HepG2 (cell line): ENCODE results near the gene PHKB. TPM values are rescaled to one million over a fixed set of nuclear protein-coding genes. Genes with fewer than 3 reads are reported as not detected.

Experiments
- BCL6 ChIP-seq: IDR thresholded peaks from 2 replicates; pipeline ENCODE4 v1.6.1; 2016; ENCODE audit warnings: missing genetic modification reagents, missing compliant biosample characterization
- EP300 ChIP-seq, 3 experiments: sonication (generic) in 1 of 3; formaldehyde crosslinking in 1 of 3; IDR thresholded peaks; 2 replicates each; pipeline versions ENCODE4 v1.5.1 to v1.6.1; 2011 to 2020; ENCODE audit warnings: low read depth in 2 of 3, low read length in 2 of 3, borderline replicate concordance in 1 of 3, improper control_type of control experiment in 1 of 3, mild to moderate bottlenecking in 1 of 3, missing genetic modification reagents in 1 of 3, moderate library complexity in 1 of 3
- ERF ChIP-seq: IDR thresholded peaks from 2 replicates; pipeline ENCODE4 v1.6.1; 2018; ENCODE audit warnings: missing biosample characterization, missing genetic modification reagents
- FOXJ3 ChIP-seq: sonication (generic); formaldehyde crosslinking; IDR thresholded peaks from 2 replicates; pipeline ENCODE4 v1.4.0; 2020; ENCODE audit warnings: missing genetic modification reagents, mild to moderate bottlenecking, borderline replicate concordance
- HOXA7 ChIP-seq: sonication (generic); formaldehyde crosslinking; IDR thresholded peaks from 2 replicates; pipeline ENCODE4 v1.8.1; 2022; ENCODE audit warnings: mild to moderate bottlenecking, missing genetic modification reagents, moderate library complexity
- KDM1A ChIP-seq: IDR thresholded peaks from 2 replicates; pipeline ENCODE4 v1.6.1; 2016; ENCODE audit warnings: missing compliant biosample characterization
- MBD4 ChIP-seq: IDR thresholded peaks from 2 replicates; pipeline ENCODE4 v1.6.1; 2012; ENCODE audit warnings: low read length, inconsistent platforms, borderline replicate concordance
- MTERF4 ChIP-seq: sonication (generic); formaldehyde crosslinking; IDR thresholded peaks from 2 replicates; pipeline ENCODE4 v1.8.0; 2023; ENCODE audit warnings: mild to moderate bottlenecking, missing genetic modification reagents
- NAIF1 ChIP-seq: sonication (generic); formaldehyde crosslinking; IDR thresholded peaks from 2 replicates; pipeline ENCODE4 v1.5.0; 2020; ENCODE audit warnings: mild to moderate bottlenecking, missing genetic modification reagents, borderline replicate concordance
- NCOA2 ChIP-seq: sonication (generic); formaldehyde crosslinking; IDR thresholded peaks from 2 replicates; pipeline ENCODE4 v1.8.0; 2022; ENCODE audit warnings: inconsistent platforms
- POGZ ChIP-seq: sonication (generic); formaldehyde crosslinking; IDR thresholded peaks from 2 replicates; pipeline ENCODE4 v1.4.0; 2020; ENCODE audit warnings: mild to moderate bottlenecking, missing genetic modification reagents
- POLR2G ChIP-seq: fragments of 200-400 bp; formaldehyde crosslinking; IDR thresholded peaks from 2 replicates; pipeline ENCODE4 v1.6.1; 2018; ENCODE audit warnings: mild to moderate bottlenecking, low read depth, low read length, moderate library complexity
- SOX6 ChIP-seq, 2 experiments: fragments of 450-650 bp in 1 of 2; sonication (generic) in 1 of 2; formaldehyde crosslinking in 1 of 2; IDR thresholded peaks; 2 replicates each; pipeline versions ENCODE4 v1.4.0 to v1.6.1; 2017 to 2020; ENCODE audit warnings: antibody characterized with exemption in 1 of 2, mild to moderate bottlenecking in 1 of 2, missing genetic modification reagents in 1 of 2
- TCF7L2 ChIP-seq: IDR thresholded peaks from 2 replicates; pipeline ENCODE4 v1.6.1; 2011; ENCODE audit warnings: mild to moderate bottlenecking, low read depth, low read length, moderate library complexity
- TFE3 ChIP-seq: IDR thresholded peaks from 2 replicates; pipeline ENCODE4 v1.6.1; 2016
- ZBTB3 ChIP-seq: sonication (generic); formaldehyde crosslinking; IDR thresholded peaks from 2 replicates; pipeline ENCODE4 v1.4.0; 2020; ENCODE audit warnings: low read depth, mild to moderate bottlenecking, moderate library complexity, missing genetic modification reagents, borderline replicate concordance
- ZBTB37 ChIP-seq: sonication (generic); formaldehyde crosslinking; IDR thresholded peaks from 2 replicates; pipeline ENCODE4 v1.4.0; 2020; ENCODE audit warnings: mild to moderate bottlenecking, missing genetic modification reagents
- ZNF124 ChIP-seq: sonication (generic); formaldehyde crosslinking; IDR thresholded peaks from 2 replicates; pipeline ENCODE4 v1.4.0; 2020; ENCODE audit warnings: missing genetic modification reagents
- ZNF136 ChIP-seq: sonication (generic); formaldehyde crosslinking; IDR thresholded peaks from 2 replicates; pipeline ENCODE4 v1.8.1; 2022; ENCODE audit warnings: low read depth, mild to moderate bottlenecking, moderate library complexity, missing genetic modification reagents
- ZNF331 ChIP-seq: sonication (generic); formaldehyde crosslinking; IDR thresholded peaks from 2 replicates; pipeline ENCODE4 v1.4.0; 2020; ENCODE audit warnings: missing genetic modification reagents
- ZNF34 ChIP-seq: sonication (generic); formaldehyde crosslinking; IDR thresholded peaks from 2 replicates; pipeline ENCODE4 v1.4.0; 2020; ENCODE audit warnings: mild to moderate bottlenecking, missing genetic modification reagents, borderline replicate concordance
- ZNF552 ChIP-seq: sonication (generic); formaldehyde crosslinking; IDR thresholded peaks from 2 replicates; pipeline ENCODE4 v1.9.0; 2022; ENCODE audit warnings: missing genetic modification reagents, mild to moderate bottlenecking, borderline replicate concordance
- ZSCAN21 ChIP-seq: sonication (generic); formaldehyde crosslinking; IDR thresholded peaks from 2 replicates; pipeline ENCODE4 v1.8.0; 2022; ENCODE audit warnings: mild to moderate bottlenecking, missing genetic modification reagents, moderate library complexity, borderline replicate concordance
- polyA plus RNA-seq, 8 experiments: library from polyadenylated mRNA; depleted of rRNA in 3 of 8; stranded (reverse) in 7 of 8; unstranded in 1 of 8; fragments of >200 nt; fragmentation: Illumina TruSeq in 4 of 8; extraction: Trizol in 4 of 8; gene quantifications; 2 replicates each; pipeline versions ENCODE4 v1.2.1 to v1.2.3, GENCODE V29; 2011 to 2016; ENCODE audit warnings: low read depth in 4 of 8, missing spikeins in 1 of 8, mixed read lengths in 1 of 8; ENCODE audit not compliant: insufficient read depth in 1 of 8
- total RNA-seq, 5 experiments: library from RNA; depleted of rRNA; stranded (reverse); fragments of >200 nt; fragmentation: Illumina TruSeq; extraction: Trizol; gene quantifications; 2 replicates each; pipeline ENCODE4 v1.2.3, GENCODE V29; 2016; ENCODE audit warnings: low read depth in 1 of 5
- TF ChIP-seq, protein P1 (sequence below): sonication (generic); formaldehyde crosslinking; IDR thresholded peaks from 2 replicates; pipeline ENCODE4; 2020; ENCODE audit warnings: missing genetic modification reagents, mild to moderate bottlenecking, borderline replicate concordance

The PHKB gene
- total and polyA plus RNA-seq, 2 of the 13 experiments (the other 11 are each of a cell fraction or from before 2014, with no cell fraction given): 66.0 to 80.8 TPM

- TF ChIP-seq POGZ (CRISPR knock-in tag): peak; percentile 56; the same call in 1 of the 2 replicates
- TF ChIP-seq HOXA7 (CRISPR knock-in tag): no peak
- TF ChIP-seq, protein P1, sequence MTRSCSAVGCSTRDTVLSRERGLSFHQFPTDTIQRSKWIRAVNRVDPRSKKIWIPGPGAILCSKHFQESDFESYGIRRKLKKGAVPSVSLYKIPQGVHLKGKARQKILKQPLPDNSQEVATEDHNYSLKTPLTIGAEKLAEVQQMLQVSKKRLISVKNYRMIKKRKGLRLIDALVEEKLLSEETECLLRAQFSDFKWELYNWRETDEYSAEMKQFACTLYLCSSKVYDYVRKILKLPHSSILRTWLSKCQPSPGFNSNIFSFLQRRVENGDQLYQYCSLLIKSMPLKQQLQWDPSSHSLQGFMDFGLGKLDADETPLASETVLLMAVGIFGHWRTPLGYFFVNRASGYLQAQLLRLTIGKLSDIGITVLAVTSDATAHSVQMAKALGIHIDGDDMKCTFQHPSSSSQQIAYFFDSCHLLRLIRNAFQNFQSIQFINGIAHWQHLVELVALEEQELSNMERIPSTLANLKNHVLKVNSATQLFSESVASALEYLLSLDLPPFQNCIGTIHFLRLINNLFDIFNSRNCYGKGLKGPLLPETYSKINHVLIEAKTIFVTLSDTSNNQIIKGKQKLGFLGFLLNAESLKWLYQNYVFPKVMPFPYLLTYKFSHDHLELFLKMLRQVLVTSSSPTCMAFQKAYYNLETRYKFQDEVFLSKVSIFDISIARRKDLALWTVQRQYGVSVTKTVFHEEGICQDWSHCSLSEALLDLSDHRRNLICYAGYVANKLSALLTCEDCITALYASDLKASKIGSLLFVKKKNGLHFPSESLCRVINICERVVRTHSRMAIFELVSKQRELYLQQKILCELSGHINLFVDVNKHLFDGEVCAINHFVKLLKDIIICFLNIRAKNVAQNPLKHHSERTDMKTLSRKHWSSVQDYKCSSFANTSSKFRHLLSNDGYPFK: no peak
- TF ChIP-seq NCOA2: peak; percentile 81
- no peak for TF ChIP-seq ZNF552 (CRISPR knock-in tag)
- no peak for TF ChIP-seq ZBTB37 (CRISPR knock-in tag)
- TF ChIP-seq KDM1A (CRISPR knock-in tag): peak; percentile 66; the same call in 1 of the 2 replicates
- no peak for TF ChIP-seq ZNF34 (CRISPR knock-in tag)
- TF ChIP-seq ZBTB3: no peak
- peak; percentile 74; the same call in 1 of the 2 replicates for TF ChIP-seq ZNF331 (CRISPR knock-in tag)
- no peak for TF ChIP-seq MTERF4 (CRISPR knock-in tag)
- TF ChIP-seq SOX6 (IDR thresholded peaks at IDR 0.05): no peak
- peak; percentile 82 for TF ChIP-seq SOX6 (CRISPR knock-in tag; IDR thresholded peaks at IDR 0.05)
- TF ChIP-seq BCL6: peak; percentile 90
- no peak for TF ChIP-seq ZNF124 (CRISPR knock-in tag)
- no peak for TF ChIP-seq POLR2G
- no peak for TF ChIP-seq TFE3
- no peak for TF ChIP-seq ZSCAN21
- peak; percentile 85; the same call in 1 of the 2 replicates for TF ChIP-seq FOXJ3 (CRISPR knock-in tag)
- TF ChIP-seq NAIF1 (CRISPR knock-in tag): no peak
- TF ChIP-seq ERF: 0 out of 2 replicates have a peak, but pooled peaks have one; percentile 26
- peak in 1 of 2 experiments; percentile 81; a peak in 2 of 4 replicates for TF ChIP-seq EP300 (IDR thresholded peaks at IDR 0.05; ENCODE audit: low read depth in 2 of 2, low read length in 2 of 2)
- no peak for TF ChIP-seq EP300 (CRISPR knock-in tag; IDR thresholded peaks at IDR 0.05; ENCODE audit: borderline replicate concordance)
- TF ChIP-seq ZNF136 (CRISPR knock-in tag): no peak
- TF ChIP-seq MBD4: no peak
- TF ChIP-seq TCF7L2: no peak
Observed at GRCh38 chr16:47657032-47657431, 195.9 kb downstream of the PHKB start (continued).
